Neural progenitor cell (in vitro differentiated cells): ENCODE results near the gene CHST15.

Source experiments
- EZH2 ChIP-seq: fragments of 200-600 bp; sonication (generic); IDR thresholded peaks from 2 replicates; pipeline ENCODE4 v1.6.1; 2017; ENCODE audit warnings: antibody characterized with exemption, mild to moderate bottlenecking, moderate library complexity
- TF ChIP-seq, protein P1 (sequence below): fragments of 200-600 bp; sonication (generic); IDR thresholded peaks from 2 replicates; pipeline ENCODE4 v1.5.1; 2017; ENCODE audit warnings: antibody characterized with exemption, mild to moderate bottlenecking

DNA sequence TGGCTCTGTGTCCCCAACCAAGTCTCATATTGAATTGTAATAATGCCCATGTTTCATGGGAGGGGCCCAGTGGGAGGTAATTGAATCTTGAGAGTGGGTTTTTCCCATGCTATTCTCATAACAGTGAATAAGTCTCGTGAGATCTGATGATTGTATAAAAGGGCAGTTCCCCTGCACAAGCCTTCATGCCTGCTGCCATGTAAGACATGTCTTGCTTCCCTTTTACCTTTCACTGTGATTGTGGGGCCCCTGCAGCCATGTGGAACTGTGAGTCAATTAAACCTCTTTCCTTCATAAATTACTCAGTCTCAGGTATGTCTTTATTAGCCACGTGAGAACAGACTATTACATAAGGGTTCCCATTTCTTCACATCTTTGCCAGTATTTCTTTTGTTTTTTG lies 104.7 kb downstream of the CHST15 start:
- TF ChIP-seq, protein P1, sequence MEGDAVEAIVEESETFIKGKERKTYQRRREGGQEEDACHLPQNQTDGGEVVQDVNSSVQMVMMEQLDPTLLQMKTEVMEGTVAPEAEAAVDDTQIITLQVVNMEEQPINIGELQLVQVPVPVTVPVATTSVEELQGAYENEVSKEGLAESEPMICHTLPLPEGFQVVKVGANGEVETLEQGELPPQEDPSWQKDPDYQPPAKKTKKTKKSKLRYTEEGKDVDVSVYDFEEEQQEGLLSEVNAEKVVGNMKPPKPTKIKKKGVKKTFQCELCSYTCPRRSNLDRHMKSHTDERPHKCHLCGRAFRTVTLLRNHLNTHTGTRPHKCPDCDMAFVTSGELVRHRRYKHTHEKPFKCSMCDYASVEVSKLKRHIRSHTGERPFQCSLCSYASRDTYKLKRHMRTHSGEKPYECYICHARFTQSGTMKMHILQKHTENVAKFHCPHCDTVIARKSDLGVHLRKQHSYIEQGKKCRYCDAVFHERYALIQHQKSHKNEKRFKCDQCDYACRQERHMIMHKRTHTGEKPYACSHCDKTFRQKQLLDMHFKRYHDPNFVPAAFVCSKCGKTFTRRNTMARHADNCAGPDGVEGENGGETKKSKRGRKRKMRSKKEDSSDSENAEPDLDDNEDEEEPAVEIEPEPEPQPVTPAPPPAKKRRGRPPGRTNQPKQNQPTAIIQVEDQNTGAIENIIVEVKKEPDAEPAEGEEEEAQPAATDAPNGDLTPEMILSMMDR = no peak
- TF ChIP-seq EZH2 = no peak
